Ishikawa (cell line): ENCODE data around the gene PUS3.

Source experiments
- CREB1 ChIP-seq: IDR thresholded peaks from 2 replicates; pipeline ENCODE4 v1.6.1; 2012; ENCODE audit warnings: low read depth
- FOXM1 ChIP-seq: IDR thresholded peaks from 2 replicates; pipeline ENCODE4 v1.6.1; 2012; ENCODE audit warnings: low read depth, borderline replicate concordance
- MAX ChIP-seq: IDR thresholded peaks from 2 replicates; pipeline ENCODE4 v1.6.1; 2012
- RAD21 ChIP-seq: IDR thresholded peaks from 2 replicates; pipeline ENCODE4 v1.6.1; 2012; ENCODE audit warnings: low read depth
- REST ChIP-seq: IDR thresholded peaks from 2 replicates; pipeline ENCODE4 v1.6.1; 2012; ENCODE audit warnings: low read depth, mild to moderate bottlenecking
- TAF1 ChIP-seq: IDR thresholded peaks from 2 replicates; pipeline ENCODE4 v1.6.1; 2012; ENCODE audit warnings: low read depth, mild to moderate bottlenecking
- TCF12 ChIP-seq: IDR thresholded peaks from 2 replicates; pipeline ENCODE4 v1.6.1; 2012; ENCODE audit warnings: low read depth
- TEAD4 ChIP-seq: IDR thresholded peaks from 2 replicates; pipeline ENCODE4 v1.6.1; 2012
- USF1 ChIP-seq: IDR thresholded peaks from 2 replicates; pipeline ENCODE4 v1.6.1; 2012
- YY1 ChIP-seq: IDR thresholded peaks from 2 replicates; pipeline ENCODE4 v1.6.1; 2012; ENCODE audit warnings: low read depth
- ZBTB7A ChIP-seq: IDR thresholded peaks from 2 replicates; pipeline ENCODE4 v1.6.1; 2012; ENCODE audit warnings: low read depth

GRCh38 chr11:125903711-125904659 lies 979 bp upstream of the PUS3 start, which contains the start of gene DDX25:
- TF ChIP-seq MAX (no peak), TAF1 (no peak), FOXM1 (no peak), TEAD4 (no peak), YY1 (no peak), RAD21 (no peak), REST (no peak), TCF12 (no peak), ZBTB7A (no peak), USF1 (no peak), CREB1 (no peak)
